GM19463 (cell line): ENCODE measurements around the gene GTF3C4.
"Not testable (repeated sequence)": the region's sequence is repeated elsewhere in the genome, so short reads cannot be mapped to it uniquely, and the experiment has no call there.

Experiments
- ATAC-seq: cut with Tn5 transposase; IDR thresholded peaks from one replicate; pipeline ENCODE4 v1.9.1; 2021; ENCODE audit warnings: mild to moderate bottlenecking, moderate library complexity; ENCODE audit not compliant: unreplicated experiment

GTF3C4 gene

GRCh38 chr9:132698989-132699388 is 28.7 kb downstream of the GTF3C4 start:
- no peak for ATAC-seq

DNA sequence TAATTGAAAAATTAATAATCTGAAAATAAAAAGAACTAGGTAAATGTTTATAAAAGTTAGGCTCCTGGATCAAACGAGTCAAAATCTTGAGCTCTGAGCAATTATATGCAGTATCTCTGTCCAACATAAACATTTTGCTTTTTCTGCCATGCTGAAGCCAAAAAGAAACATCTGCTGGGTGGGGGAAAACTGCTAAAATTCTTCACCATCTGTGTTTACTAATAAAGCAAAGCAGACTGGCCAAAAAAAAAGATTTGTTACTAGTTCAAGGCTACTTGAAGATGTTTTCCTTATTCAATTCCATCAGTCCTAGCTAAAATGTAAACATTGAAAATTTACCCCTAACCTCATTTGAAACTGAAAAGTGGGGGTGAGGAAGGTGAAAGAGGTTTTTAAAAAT is 29.7 kb downstream of the GTF3C4 start:
- no peak for ATAC-seq

GRCh38 chr9:132702254-132702653 is 32.0 kb downstream of the GTF3C4 start:
- ATAC-seq, result no peak

GRCh38 chr9:132703336-132703735 is 33.1 kb downstream of the GTF3C4 start:
- no peak for ATAC-seq

DNA sequence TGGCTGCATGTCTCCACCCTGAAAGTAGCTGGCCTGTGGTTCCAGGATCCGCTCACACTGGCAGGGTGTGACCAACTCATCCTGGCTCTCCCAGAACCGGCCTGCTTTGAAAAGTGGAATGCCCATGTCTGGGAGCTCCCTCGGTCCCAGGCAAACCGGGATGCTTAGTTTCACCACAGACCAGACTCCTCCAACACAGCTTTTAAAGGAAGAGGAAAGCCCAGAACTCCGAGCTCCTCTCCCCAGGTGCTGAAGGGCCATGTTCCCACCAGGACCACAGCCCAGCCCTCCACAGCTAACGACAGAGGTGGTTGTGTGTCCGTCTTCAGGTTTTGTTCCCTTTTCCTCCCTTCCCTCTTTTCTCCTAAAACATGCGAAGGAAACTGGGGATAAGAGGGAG is 38.0 kb downstream of the GTF3C4 start:
- no peak for ATAC-seq

DNA sequence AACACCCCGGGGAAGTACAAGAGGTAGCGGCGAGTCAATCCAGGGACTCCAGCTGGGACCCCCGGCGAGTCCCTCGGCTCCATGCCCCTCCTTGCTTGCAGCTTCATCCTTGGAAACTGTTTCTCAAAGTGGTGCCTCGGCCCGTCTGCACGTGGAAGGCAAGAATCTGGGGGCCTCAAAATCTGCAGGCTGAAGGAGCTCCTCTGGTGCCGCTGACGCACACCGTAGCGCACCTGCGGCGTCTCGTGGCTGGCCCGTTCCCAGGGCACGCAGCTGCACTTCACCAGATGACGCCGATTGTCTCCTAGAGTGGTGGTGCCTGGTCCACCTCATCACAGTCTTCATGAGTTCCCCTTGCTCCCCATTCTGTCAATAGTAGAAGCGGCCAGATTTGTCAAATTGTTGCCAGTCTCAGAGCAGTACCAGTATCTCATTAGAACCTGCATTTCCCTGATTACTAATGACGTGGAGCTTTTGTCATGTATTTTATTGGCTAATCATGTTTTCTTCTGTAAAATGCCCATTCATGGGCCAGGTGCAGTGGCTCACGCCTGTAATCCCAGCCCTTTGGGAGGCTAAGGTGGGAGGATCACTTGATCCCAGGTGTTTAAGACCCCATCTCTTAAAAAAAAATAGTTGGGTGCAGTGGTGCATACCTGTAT is 38.6 kb downstream of the GTF3C4 start:
- ATAC-seq, result no peak

DNA sequence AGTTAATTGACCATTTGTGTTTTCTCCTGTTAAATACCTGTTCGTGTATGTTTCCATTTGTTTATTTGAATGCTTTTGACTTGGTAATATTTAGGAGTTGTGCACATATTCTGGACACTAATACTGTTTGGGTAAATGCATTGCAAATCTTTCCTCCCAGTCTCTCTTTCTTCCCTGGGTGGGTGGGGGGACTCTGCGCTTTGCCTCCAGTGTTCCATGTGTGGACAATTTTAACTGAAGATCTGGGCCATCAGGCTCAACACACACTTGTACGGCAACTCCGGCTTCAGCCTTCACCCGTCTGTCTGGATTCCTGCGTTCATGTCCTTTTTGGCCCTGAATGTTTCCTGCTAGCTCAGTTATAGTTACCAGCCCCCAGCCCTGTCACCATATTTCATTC is 40.1 kb downstream of the GTF3C4 start:
- no peak for ATAC-seq

DNA sequence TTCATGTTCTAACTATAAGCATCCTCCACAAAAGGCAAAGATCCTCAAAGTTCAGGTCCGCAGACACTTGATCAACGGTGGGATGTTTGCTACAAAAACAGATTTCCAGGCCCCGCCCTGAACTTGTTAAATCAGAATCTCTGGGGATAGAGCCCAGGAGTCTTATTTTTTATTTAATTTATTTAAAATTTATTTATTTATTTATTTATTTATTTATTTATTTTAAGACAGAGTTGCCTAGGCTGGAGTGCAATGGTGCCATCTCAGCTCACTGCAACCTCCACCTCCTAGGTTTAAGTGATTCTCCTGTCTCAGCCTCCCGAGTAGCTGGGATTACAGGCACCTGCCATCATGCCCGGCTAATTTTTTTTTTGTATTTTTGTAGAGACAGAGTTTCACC is 40.9 kb downstream of the GTF3C4 start:
- ATAC-seq, result not testable (repeated sequence)

DNA sequence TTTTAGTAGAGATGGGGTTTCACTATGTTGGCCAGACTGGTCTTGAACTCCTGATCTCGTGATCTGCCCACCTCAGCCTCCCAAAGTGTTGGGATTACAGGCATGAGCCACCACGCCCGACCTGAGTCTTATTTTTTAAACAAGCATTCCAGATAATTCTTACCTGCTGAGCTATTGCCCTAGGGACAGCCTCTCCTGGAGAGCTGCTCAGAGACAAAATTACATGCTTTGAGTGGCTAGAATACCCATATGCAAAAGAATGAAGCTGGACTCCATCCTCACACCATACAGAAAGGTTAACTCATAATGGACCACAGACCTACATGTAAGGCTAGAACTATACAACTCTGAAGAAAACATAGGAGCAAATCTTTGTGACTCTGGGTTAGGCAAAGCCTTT is 41.6 kb downstream of the GTF3C4 start:
- ATAC-seq, result no peak

GRCh38 chr9:132712753-132713152 is 42.5 kb downstream of the GTF3C4 start:
- ATAC-seq, result no peak

GRCh38 chr9:132716007-132716406 is 45.7 kb downstream of the GTF3C4 start:
- no peak for ATAC-seq

DNA sequence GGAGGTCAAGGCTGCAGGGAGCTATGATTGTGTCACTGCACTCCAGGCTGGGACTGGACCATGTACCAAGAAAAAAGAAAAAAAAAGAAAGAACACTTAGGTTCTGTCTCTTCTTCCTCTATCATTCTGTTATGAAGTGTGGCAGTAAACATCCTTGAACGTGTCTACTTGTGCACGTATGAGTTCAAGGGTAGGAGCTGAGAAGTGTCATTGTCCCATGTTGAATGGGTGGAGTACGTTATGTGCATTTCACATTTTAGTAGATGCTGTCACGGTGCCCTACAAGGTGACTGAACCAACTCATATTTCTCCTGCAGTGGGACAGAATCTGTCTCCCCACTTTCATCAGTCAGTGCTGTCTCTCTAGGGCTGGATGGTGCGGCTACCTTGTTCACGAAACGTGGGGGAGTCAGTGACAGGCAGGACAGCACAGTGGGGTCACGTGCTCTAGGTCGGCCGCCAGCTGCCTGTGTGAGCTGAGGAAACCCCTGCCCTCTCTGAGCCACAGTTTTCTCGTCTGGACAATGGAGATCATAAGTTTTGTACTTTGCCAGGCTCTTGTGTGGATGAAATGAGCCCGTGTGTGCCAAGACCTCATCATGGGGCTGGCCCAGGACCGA is 47.2 kb downstream of the GTF3C4 start:
- no peak for ATAC-seq

DNA sequence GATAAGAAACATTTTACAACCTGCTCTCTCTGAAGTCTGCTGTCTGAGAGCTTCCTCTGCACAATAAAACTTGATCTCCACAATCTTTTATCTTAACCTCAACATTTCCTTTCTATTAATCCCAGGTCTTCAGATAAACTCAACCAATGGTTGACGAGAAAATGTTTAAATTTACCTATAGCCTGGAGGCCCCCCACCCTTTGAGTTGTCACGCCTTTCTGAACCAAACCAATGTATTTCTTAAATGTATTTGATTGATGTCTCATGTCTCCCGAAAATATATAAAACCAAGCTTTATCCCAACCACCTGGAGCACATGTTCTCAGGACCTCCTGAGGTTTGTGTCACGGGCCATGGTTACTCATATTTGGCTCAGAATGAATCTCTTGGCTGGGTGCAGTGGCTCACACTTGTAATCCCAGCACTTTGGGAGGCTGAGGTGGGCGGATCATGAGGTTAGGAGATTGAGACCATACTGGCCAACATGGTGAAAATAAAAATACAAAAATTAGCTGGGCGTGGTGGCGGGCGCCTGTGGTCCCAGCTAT is 48.2 kb downstream of the GTF3C4 start:
- not testable (repeated sequence) for ATAC-seq

DNA sequence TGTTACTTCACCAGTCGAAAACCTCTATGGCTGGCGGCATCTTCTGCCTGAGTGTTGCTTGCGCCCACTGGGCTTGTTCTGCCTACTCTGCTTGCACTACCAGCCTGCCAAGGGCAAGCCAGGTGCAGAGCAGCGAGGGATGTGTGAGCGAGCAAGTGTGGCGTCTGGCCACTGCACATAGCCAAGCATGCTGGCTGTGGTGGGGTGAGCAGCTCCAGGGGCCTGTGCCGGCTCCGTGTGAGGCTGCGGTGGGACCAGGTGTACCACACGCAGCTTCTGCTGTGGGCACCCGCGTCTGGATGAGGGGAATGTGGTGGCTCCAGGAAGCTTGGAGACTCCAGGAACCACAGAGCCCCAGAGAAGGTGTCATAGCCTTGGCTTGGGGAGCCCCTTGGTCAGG is 51.4 kb downstream of the GTF3C4 start:
- no peak for ATAC-seq

- ATAC-seq, result no peak
Observed at GRCh38 chr9:132722564-132723065, 52.4 kb downstream of the GTF3C4 start.

- ATAC-seq, result no peak
Observed at GRCh38 chr9:132723809-132724208, 53.5 kb downstream of the GTF3C4 start.

- no peak for ATAC-seq
Observed at GRCh38 chr9:132725306-132725705, 55.0 kb downstream of the GTF3C4 start.

- ATAC-seq, result no peak
Observed at GRCh38 chr9:132726576-132727130, 56.4 kb downstream of the GTF3C4 start.

- ATAC-seq, result no peak
Observed at GRCh38 chr9:132728071-132728470, 57.8 kb downstream of the GTF3C4 start.

DNA sequence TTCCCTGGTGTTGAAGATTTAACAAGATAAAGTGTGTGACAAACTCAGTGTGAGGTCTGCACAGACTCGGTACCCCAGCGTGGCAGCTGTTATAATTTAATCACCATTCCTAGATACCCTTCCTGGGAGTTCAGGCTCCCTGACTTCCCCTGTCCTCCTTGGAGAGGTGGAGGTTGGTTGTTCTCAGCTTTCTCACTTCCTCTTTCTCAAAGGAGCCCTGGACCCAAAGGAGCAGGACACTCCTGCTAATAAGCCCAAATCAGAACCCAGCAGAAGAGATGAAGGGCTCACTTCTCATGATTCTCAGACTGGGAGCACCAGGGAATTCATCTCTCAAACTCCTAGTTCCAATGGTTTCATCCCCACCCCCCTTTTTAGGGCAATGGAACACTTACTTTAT is 58.2 kb downstream of the GTF3C4 start:
- no peak for ATAC-seq

GRCh38 chr9:132729235-132729890 is 59.1 kb downstream of the GTF3C4 start:
- ATAC-seq, result no peak
